Endothelial cell of umbilical vein (primary cell): ENCODE results near the gene CPVL. TPM values are rescaled to one million over a fixed set of nuclear protein-coding genes. Genes with fewer than 3 reads are reported as not detected.

Experiments
- BruUV-seq: library from RNA; stranded (reverse); fragments of 400-500 nt; replicated peaks from 2 replicates; lab custom pipeline; 2021; lab: Mats Ljungman, UMichigan
- CTCF ChIA-PET: fragments of 300-600, 350-600 bp; sonication (Branson Sonifier 250); formaldehyde crosslinking; loops from one replicate; lab custom pipeline; 2021; ENCODE audit warnings: antibody characterized with exemption, inconsistent platforms; lab: Charles Lee
- POLR2A ChIA-PET: fragments of 300-600, 350-600 bp; sonication (Branson Sonifier 250); formaldehyde crosslinking; loops from one replicate; lab custom pipeline; 2021; ENCODE audit warnings: antibody characterized with exemption, inconsistent platforms; lab: Charles Lee
- DNase-seq: peaks from one replicate; pipeline ENCODE4 v3.0.0-alpha.2; 2011; ENCODE audit warnings: low read depth, low spot score
- FAIRE-seq: peaks from 2 replicates; lab custom pipeline; 2011; peaks lifted over from hg19 to GRCh38; lab: Jason Lieb, UNC
- H2AFZ ChIP-seq: 2 replicates; pipeline ENCODE4 v1.6.0; 2012; ENCODE audit warnings: low read depth, low read length, control low read depth, inconsistent platforms
- H3K27ac ChIP-seq: 2 replicates; pipeline ENCODE4 v1.5.1; 2011; ENCODE audit warnings: low read depth, mild to moderate bottlenecking, control low read depth, low read length, moderate library complexity; ENCODE audit not compliant: insufficient read depth
- H3K27me3 ChIP-seq, 2 experiments: 2 replicates each; pipeline versions ENCODE4 v1.6.0 to v1.6.1; 2011; ENCODE audit warnings: low read length in 2 of 2, mixed read lengths in 1 of 2; ENCODE audit not compliant: control insufficient read depth in 2 of 2, insufficient read depth in 2 of 2
- H3K36me3 ChIP-seq, 2 experiments: 2 replicates in 1 of 2; 3 replicates in 1 of 2; pipeline ENCODE4 v1.5.1; 2011; ENCODE audit warnings: low read length in 2 of 2, mild to moderate bottlenecking in 1 of 2, moderate library complexity in 1 of 2; ENCODE audit not compliant: control insufficient read depth in 2 of 2, insufficient read depth in 2 of 2; ENCODE audit errors: extremely low read depth in 1 of 2
- H3K4me1 ChIP-seq: 3 replicates; pipeline ENCODE4 v1.5.1; 2011; ENCODE audit warnings: mild to moderate bottlenecking, low read length; ENCODE audit not compliant: control insufficient read depth, insufficient read depth; ENCODE audit errors: extremely low read depth
- H3K4me2 ChIP-seq: 2 replicates; pipeline ENCODE4 v1.6.1; 2011; ENCODE audit warnings: low read length, control low read depth, mixed read lengths; ENCODE audit not compliant: insufficient read depth
- H3K4me3 ChIP-seq, 3 experiments: fragments of 200-600 bp in 1 of 3; sonication (generic), shearing (Covaris generic) in 1 of 3; replicated peaks in 1 of 3; 2 replicates each; pipeline ENCODE4 v1.5.1; 2011 to 2016; ENCODE audit warnings: control low read depth in 3 of 3, low read length in 3 of 3, mild to moderate bottlenecking in 2 of 3, inconsistent platforms in 1 of 3, low read depth in 1 of 3, moderate library complexity in 1 of 3; ENCODE audit not compliant: insufficient read depth in 1 of 3
- H3K79me2 ChIP-seq: 2 replicates; pipeline ENCODE4 v1.6.0; 2012; ENCODE audit warnings: low read length, inconsistent platforms; ENCODE audit not compliant: control insufficient read depth, insufficient read depth
- H3K9ac ChIP-seq: replicated peaks from 2 replicates; pipeline ENCODE3; 2011; ENCODE audit warnings: low read length, control low read depth; ENCODE audit not compliant: insufficient read depth; ENCODE audit errors: extremely low read depth
- H3K9me1 ChIP-seq: replicated peaks from 3 replicates; pipeline ENCODE4 v1.6.0; 2011; ENCODE audit warnings: mild to moderate bottlenecking, low read length; ENCODE audit not compliant: control insufficient read depth, insufficient read depth; ENCODE audit errors: extremely low read depth
- H3K9me3 ChIP-seq: replicated peaks from 2 replicates; pipeline ENCODE4 v1.5.1; 2012; ENCODE audit warnings: low read length, inconsistent platforms; ENCODE audit not compliant: control insufficient read depth, insufficient read depth
- H4K20me1 ChIP-seq: replicated peaks from 2 replicates; pipeline ENCODE3; 2011; ENCODE audit warnings: mild to moderate bottlenecking, low read length; ENCODE audit not compliant: control insufficient read depth, insufficient read depth; ENCODE audit errors: extremely low read depth
- EZH2 ChIP-seq: IDR thresholded peaks from 2 replicates; pipeline ENCODE4 v1.6.1; 2012; ENCODE audit warnings: borderline replicate concordance, low read depth, mild to moderate bottlenecking, moderate library complexity, low read length, inconsistent platforms; ENCODE audit not compliant: severe bottlenecking
- FOS ChIP-seq: IDR thresholded peaks from 2 replicates; pipeline ENCODE4 v1.6.1; 2011; ENCODE audit warnings: mild to moderate bottlenecking, low read length, moderate library complexity, borderline replicate concordance; ENCODE audit not compliant: insufficient read depth
- GATA2 ChIP-seq: IDR thresholded peaks from 2 replicates; pipeline ENCODE4 v1.7.0; 2011; ENCODE audit warnings: low read depth, mild to moderate bottlenecking, moderate library complexity, mixed read lengths, low read length; ENCODE audit not compliant: insufficient read length, insufficient read depth
- JUN ChIP-seq: IDR thresholded peaks from 2 replicates; pipeline ENCODE4 v1.6.1; 2011; ENCODE audit warnings: borderline replicate concordance, low read depth; ENCODE audit not compliant: insufficient read length, insufficient read depth
- MYC ChIP-seq: IDR thresholded peaks from one replicate; pipeline ENCODE4 v1.6.1; 2011; ENCODE audit warnings: mild to moderate bottlenecking, low read depth, low read length
- POLR2A ChIP-seq: IDR thresholded peaks from 2 replicates; pipeline ENCODE4 v1.6.1; 2012; ENCODE audit warnings: low read depth, mild to moderate bottlenecking, control low read depth, low read length
- POLR2AphosphoS5 ChIP-seq: IDR thresholded peaks from 2 replicates; pipeline ENCODE4 v1.6.1; 2012; ENCODE audit warnings: low read depth, mild to moderate bottlenecking, control low read depth, low read length, moderate library complexity; ENCODE audit not compliant: insufficient read depth
- dilution Hi-C: fragments of 300-500 bp; cut with MboI; formaldehyde crosslinking; loops from one replicate; pipeline ENCODE4 v1.15.0; 2019; ENCODE audit warnings: low sequenced_read_pairs; ENCODE audit not compliant: extremely low pct_ligation_motif_present
- intact Hi-C: fragments of 100-400 bp; cut with micrococcal nuclease; formaldehyde crosslinking; loops from one replicate; pipeline ENCODE4 v1.10.0; 2022
- polyA plus RNA-seq, 4 experiments: library from polyadenylated mRNA; depleted of rRNA in 3 of 4; stranded (reverse) in 3 of 4; unstranded in 1 of 4; fragments of >200 nt; gene quantifications; 2 replicates each; pipeline versions ENCODE4 v1.2.1 to v1.2.3, GENCODE V29; 2011 to 2012; ENCODE audit warnings: missing spikeins in 1 of 4
- total RNA-seq: library from RNA; stranded (reverse); gene quantifications from 2 replicates; pipeline ENCODE4 v1.2.3, GENCODE V29; 2021
- TF ChIP-seq, protein P1 (sequence below): IDR thresholded peaks from 2 replicates; pipeline ENCODE4 v1.6.1; 2011; ENCODE audit not compliant: insufficient read depth, insufficient read length
- TF ChIP-seq, protein P2 (sequence below), 2 donors: IDR thresholded peaks; 1 replicate in 1 of 2; 2 replicates in 1 of 2; pipeline ENCODE4 v1.5.1; 2011; ENCODE audit warnings: low read length in 2 of 2, mild to moderate bottlenecking in 2 of 2, moderate library complexity in 2 of 2, control low read depth in 1 of 2, inconsistent platforms in 1 of 2, low read depth in 1 of 2; ENCODE audit not compliant: insufficient read depth in 1 of 2; ENCODE audit errors: extremely low read depth in 1 of 2

Gene CPVL
- total and polyA plus RNA-seq, 2 donors (not counting 3 experiments of a cell fraction or from before 2014, with no cell fraction given), result 0.14 TPM; not detected in 1

DNA sequence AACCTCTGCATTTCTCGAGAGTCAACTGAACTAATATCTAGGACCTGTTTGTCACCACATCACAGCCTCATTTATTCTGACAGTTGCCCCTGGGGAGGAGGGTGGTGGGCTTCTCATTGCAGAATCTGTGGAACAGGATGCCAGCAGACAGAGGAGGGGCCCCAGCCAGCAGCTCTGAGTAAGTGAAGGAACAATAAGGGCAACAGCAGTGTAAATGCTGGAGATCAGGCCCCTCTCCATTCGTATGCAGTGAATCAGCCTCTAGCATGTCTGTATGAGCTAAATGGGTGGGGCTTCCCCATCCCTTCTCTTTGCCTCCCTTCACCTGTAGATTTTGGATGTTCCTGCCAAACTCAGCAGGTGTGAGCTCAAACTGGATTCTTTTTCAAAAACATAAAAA is 7.7 kb upstream of the CPVL start:
- H3K9me3 ChIP-seq, result no peaks in the 10 kb centered on the region
- no peaks in the 10 kb centered on the region for H3K4me1 ChIP-seq
- no peak overlapping the region for H3K27ac ChIP-seq
- no peak overlapping the region for H3K4me2 ChIP-seq
- H3K27me3 ChIP-seq, result peaks cover 8 to 18% of the 10 kb centered on the region in 2 experiments
- CTCF ChIA-PET, result no interaction called here
- dilution Hi-C loops (no loop called here), intact Hi-C loops (no loop called here)
- no TSS peak for BruUV-seq
- H3K9me1 ChIP-seq, result no peaks in the 10 kb centered on the region
- no peak for DNase-seq
- no peak for TF ChIP-seq EZH2
- TF ChIP-seq FOS, result no peak
- TF ChIP-seq JUN, result no peak
- TF ChIP-seq, protein P1, sequence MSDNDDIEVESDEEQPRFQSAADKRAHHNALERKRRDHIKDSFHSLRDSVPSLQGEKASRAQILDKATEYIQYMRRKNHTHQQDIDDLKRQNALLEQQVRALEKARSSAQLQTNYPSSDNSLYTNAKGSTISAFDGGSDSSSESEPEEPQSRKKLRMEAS, result no peak
- no peak for TF ChIP-seq POLR2AphosphoS5
- TF ChIP-seq, protein P2, sequence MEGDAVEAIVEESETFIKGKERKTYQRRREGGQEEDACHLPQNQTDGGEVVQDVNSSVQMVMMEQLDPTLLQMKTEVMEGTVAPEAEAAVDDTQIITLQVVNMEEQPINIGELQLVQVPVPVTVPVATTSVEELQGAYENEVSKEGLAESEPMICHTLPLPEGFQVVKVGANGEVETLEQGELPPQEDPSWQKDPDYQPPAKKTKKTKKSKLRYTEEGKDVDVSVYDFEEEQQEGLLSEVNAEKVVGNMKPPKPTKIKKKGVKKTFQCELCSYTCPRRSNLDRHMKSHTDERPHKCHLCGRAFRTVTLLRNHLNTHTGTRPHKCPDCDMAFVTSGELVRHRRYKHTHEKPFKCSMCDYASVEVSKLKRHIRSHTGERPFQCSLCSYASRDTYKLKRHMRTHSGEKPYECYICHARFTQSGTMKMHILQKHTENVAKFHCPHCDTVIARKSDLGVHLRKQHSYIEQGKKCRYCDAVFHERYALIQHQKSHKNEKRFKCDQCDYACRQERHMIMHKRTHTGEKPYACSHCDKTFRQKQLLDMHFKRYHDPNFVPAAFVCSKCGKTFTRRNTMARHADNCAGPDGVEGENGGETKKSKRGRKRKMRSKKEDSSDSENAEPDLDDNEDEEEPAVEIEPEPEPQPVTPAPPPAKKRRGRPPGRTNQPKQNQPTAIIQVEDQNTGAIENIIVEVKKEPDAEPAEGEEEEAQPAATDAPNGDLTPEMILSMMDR (IDR thresholded peaks at IDR 0.05; ENCODE audit: extremely low read depth in 1 of 2, insufficient read depth in 1 of 2, low read depth in 1 of 2, low read length in 2 of 2), result no peak
- no peak for TF ChIP-seq GATA2
- no peak for TF ChIP-seq POLR2A
- TF ChIP-seq MYC, result no peak
- H3K4me3 ChIP-seq, result no peak overlapping the region
- POLR2A ChIA-PET, result no interaction called here
- H2AFZ ChIP-seq, result no peak overlapping the region
- no peaks in the 10 kb centered on the region for H3K36me3 ChIP-seq
- FAIRE-seq, result no peak
- no peaks in the 10 kb centered on the region for H3K79me2 ChIP-seq
- H3K9ac ChIP-seq, result no peak overlapping the region
- no peaks in the 10 kb centered on the region for H4K20me1 ChIP-seq
